ENCODE results near the gene EPHB1. TPM values are rescaled to one million over a fixed set of nuclear protein-coding genes. Genes with fewer than 3 reads are reported as not detected.

The EPHB1 gene
- total RNA-seq, 1 donor from 2014 or later: 1.6 TPM

GRCh38 chr3:134790065-134790464 lies 5.0 kb upstream of the EPHB1 start:
- no peak overlapping the region for H3K27ac ChIP-seq
- H3K4me3 ChIP-seq: no peak overlapping the region
- H3K4me1 ChIP-seq: no peaks in the 10 kb centered on the region
- H3K27me3 ChIP-seq: peaks cover 5% of the 10 kb centered on the region
- H3K9me3 ChIP-seq: no peaks in the 10 kb centered on the region
- no peak for DNase-seq
- ATAC-seq: no peak
- no peak for TF ChIP-seq CTCF (IDR thresholded peaks at IDR 0.05)
- intact Hi-C loops (cut with DNase I): no loop called here
- no peaks in the 10 kb centered on the region for H3K36me3 ChIP-seq

GRCh38 chr3:134791992-134792391 lies 3.1 kb upstream of the EPHB1 start:
- DNase-seq: no peak
- no peaks in the 10 kb centered on the region for H3K9me3 ChIP-seq
- no peak overlapping the region for H3K27ac ChIP-seq
- no peak for TF ChIP-seq CTCF (IDR thresholded peaks at IDR 0.05)
- no peak for ATAC-seq
- H3K36me3 ChIP-seq: no peaks in the 10 kb centered on the region
- no peak overlapping the region for H3K4me3 ChIP-seq
- peaks cover 18% of the 10 kb centered on the region for H3K27me3 ChIP-seq
- intact Hi-C loops (cut with DNase I): no loop called here
- H3K4me1 ChIP-seq: peaks cover 19% of the 10 kb centered on the region

GRCh38 chr3:134792700-134793099 lies 2.4 kb upstream of the EPHB1 start:
- Histone ChIP-seq H3K27me3 (peaks cover 24% of the 10 kb centered on the region), H3K27ac (no peak overlapping the region), H3K36me3 (no peaks in the 10 kb centered on the region), H3K4me1 (peaks cover 19% of the 10 kb centered on the region), H3K4me3 (no peak overlapping the region), H3K9me3 (no peaks in the 10 kb centered on the region)
- TF ChIP-seq CTCF (IDR thresholded peaks at IDR 0.05): no peak
- ATAC-seq: no peak
- no peak for DNase-seq
- intact Hi-C loops (cut with DNase I): no loop called here

GRCh38 chr3:134793562-134793961 lies 1.5 kb upstream of the EPHB1 start:
- peaks cover 30% of the 10 kb centered on the region for H3K27me3 ChIP-seq
- no peak for ATAC-seq
- TF ChIP-seq CTCF (IDR thresholded peaks at IDR 0.05): no peak
- no peaks in the 10 kb centered on the region for H3K9me3 ChIP-seq
- H3K4me3 ChIP-seq: no peak overlapping the region
- DNase-seq: no peak
- no peaks in the 10 kb centered on the region for H3K36me3 ChIP-seq
- H3K27ac ChIP-seq: no peak overlapping the region
- intact Hi-C loops (cut with DNase I): no loop called here
- peaks cover 19% of the 10 kb centered on the region for H3K4me1 ChIP-seq

GRCh38 chr3:134794323-134794722 lies 737 bp upstream of the EPHB1 start:
- Histone ChIP-seq H3K27ac (no peak overlapping the region), H3K4me1 (peaks cover 19% of the 10 kb centered on the region), H3K4me3 (no peak overlapping the region), H3K9me3 (no peaks in the 10 kb centered on the region), H3K36me3 (no peaks in the 10 kb centered on the region), H3K27me3 (peaks cover 31% of the 10 kb centered on the region)
- no peak for TF ChIP-seq CTCF (IDR thresholded peaks at IDR 0.05)
- intact Hi-C loops (cut with DNase I): no loop called here
- ATAC-seq (no peak), DNase-seq (no peak)

GRCh38 chr3:134795746-134796280 lies 753 bp downstream of the EPHB1 start:
- Histone ChIP-seq H3K27ac (no peak overlapping the region), H3K36me3 (no peaks in the 10 kb centered on the region), H3K4me1 (peaks cover 19% of the 10 kb centered on the region), H3K4me3 (peak overlapping the region; percentile 46), H3K9me3 (no peaks in the 10 kb centered on the region), H3K27me3 (peaks cover 35% of the 10 kb centered on the region)
- intact Hi-C loops (cut with DNase I): no loop called here
- ATAC-seq (no peak), DNase-seq (no peak)
- TF ChIP-seq CTCF (IDR thresholded peaks at IDR 0.05): no peak

Data from upper lobe of right lung (tissue), 1 donor.